GM19455 (cell line): ENCODE results near the gene BMPR1B.

ENCODE experiments used
- ATAC-seq: cut with Tn5 transposase; IDR thresholded peaks from one replicate; pipeline ENCODE4 v1.9.1; 2021; ENCODE audit not compliant: unreplicated experiment

BMPR1B gene

DNA sequence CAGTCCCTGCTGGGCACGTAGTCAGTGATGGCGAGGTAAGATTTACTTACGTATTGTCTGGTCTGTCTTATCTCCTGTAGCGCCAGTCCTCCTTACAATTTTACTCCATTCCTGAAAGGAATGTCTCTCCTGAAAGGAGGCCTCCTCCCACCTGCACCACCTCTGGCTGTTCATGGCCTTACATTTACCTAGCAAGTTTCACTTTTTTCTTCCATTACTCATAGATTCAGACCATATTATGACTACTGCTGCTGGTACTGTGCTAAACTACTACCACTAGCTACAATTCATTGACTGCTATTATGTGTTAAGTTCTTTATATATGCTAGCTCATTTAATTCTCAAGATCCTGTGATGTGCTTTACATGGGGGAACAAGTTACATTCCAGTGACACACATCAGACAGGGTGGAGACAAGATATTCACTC, 189.9 kb downstream of the BMPR1B start:
- ATAC-seq = no peak

DNA sequence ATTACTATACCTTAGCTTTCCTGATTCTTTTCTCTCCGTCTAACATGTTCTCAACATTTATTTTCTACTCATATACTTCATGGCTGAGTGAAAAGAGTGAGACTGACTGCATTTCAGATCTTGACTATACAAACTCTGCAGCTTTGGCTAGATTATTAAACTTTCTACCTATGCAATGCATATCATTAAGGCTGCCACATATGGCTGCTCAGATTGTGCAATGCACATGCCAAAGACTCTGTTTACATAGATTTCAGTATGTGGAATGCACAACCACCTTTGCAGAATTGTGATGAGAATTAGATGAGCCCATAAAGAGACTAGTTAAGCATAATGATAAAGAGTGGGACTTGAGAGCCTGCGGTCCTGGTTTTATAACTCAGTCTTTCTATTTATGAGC, 196.5 kb downstream of the BMPR1B start:
- ATAC-seq = no peak

DNA sequence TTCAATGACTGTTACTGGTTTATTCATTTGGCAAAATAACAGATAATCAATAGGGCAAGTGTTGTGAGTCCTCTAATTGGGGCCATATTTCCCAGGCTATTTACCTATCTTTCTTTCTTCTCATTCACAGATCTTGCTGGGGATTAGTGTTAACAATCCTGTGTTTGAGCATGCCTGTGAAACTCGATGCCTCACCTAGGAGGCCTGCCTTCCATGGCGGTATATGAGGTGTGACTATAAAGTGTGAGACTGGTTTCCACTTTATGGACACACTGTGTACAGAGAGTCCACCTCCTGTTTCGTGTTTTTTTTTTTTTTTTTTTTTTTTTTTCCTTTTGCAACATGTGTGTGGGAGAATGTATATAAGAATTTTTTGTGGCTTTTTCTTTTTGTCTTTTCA, 199.3 kb downstream of the BMPR1B start:
- no peak for ATAC-seq

DNA sequence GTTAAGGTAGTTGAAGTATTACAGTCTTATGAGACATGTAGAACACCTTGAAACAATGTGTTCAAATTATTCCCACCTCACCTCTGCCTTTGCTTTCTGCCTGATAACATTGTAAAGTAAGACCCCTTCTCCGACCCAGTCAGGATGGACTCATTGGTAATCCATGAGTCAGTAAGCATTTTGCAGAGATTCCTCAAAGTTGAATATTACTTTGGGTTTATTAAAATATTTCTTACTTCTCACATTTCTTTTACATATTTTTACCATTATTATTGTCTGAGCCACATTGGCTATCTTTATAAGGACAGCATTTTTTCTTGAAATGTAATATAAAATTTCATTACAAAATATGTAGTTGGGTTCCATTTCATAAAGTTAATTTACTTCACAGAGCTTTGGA, 201.6 kb downstream of the BMPR1B start:
- no peak for ATAC-seq

GRCh38 chr4:94960708-94961107, 203.0 kb downstream of the BMPR1B start:
- no peak for ATAC-seq

GRCh38 chr4:94961420-94961819, 203.7 kb downstream of the BMPR1B start:
- ATAC-seq = no peak

DNA sequence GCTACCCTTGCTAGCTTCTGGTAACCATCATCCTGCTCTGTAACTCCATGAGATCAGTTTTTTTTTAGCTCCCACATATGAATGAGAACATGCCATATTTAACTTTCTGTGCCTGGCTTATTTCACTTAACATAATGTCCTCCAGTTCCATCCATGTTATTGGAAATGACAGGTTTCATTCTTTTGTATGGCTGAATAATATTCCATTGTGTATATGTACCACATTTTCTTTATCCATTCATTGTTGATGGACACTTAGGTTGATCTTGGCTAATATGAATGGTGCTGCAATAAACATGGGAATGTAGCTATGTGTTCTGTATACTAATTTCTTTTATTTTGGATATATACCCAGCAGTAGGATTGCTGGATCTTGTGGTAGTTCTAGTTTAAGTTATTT, 204.7 kb downstream of the BMPR1B start:
- no peak for ATAC-seq

DNA sequence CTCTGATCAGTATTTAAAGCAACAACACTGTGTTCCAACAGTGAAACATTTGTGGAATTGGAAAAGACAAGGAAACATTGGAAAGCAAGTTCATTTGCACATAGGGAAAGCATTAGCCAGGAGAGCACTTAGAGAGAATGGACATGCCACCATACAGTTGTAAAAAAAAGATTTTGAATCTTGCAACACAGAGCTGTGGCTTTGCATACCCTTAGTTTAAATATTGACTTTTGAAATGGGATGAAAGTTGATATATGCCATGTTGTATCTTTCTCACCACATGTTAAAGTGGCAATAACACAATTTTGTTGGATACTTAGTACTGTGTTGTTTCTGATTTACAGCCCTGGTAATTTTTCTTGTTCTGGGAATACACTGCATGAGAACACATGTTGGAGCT, 208.1 kb downstream of the BMPR1B start:
- no peak for ATAC-seq

GRCh38 chr4:94968493-94968892, 210.7 kb downstream of the BMPR1B start:
- no peak for ATAC-seq

- no peak for ATAC-seq
These were observed 212.9 kb downstream of the BMPR1B start for GRCh38 chr4:94970650-94971049.

DNA sequence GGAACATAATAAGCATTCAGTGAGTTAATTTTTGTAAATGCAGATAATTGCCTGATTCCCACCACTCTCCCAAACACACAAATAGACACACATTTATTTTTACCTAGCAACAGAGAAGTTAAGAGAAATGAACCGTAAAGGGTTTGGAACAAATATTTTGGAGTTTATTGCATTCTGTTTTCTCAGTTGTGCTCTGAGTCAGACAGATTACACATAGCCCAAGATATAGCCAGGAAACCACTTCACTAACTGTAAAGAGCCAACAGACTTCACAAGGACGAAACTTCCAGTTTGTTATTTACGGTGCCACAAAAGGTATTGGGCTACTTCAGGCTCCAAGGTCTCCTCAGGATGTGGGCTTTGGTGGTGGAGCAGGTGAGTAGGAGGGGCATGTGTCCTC, 217.0 kb downstream of the BMPR1B start:
- no peak for ATAC-seq

DNA sequence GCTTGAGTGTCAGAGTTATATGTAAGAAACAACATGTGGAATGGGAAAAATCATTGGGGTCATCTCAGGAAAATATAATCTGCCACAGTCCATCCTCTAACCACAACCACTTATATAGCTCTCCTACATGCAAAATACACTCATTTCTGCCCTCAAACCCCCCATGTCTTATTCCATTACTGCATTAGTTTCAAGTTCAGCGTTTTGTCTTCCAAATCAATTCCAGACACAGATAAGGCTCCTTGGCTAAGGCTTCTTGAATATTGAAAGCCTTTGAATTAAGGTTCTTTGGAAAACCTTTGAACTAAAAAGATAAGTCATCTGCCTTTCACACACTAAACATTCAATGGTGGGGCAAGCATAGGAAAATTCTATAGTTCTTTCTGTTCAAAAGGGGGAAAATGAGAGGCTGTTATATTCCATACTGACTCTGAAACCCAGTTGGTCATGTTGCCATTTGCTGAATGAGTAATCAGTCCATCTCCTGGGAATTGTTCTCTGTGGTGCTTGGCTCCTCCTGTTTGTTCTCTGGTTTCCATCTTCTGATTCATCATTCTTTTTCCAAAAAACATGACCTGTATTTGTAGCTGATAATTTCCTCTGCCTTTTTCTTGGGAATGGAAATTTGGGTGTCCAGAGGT, 218.7 kb downstream of the BMPR1B start:
- ATAC-seq = no peak

DNA sequence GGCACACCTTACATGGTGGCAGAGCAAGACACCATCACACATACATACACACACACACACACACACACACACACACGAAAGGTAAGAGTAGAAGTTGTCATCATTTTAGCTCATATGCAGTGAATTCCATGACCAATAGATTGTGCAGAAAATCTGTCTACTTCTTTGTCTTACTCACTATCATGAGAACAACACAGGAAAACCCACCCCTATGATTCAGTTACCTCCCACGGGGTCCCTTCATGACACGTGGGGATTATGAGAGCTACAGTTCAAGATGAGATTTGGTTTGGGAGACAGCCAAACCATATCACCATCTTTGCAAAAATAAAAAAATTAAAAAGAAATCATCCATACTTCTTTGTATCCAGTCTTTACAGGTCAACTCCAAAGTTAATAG, 221.1 kb downstream of the BMPR1B start:
- ATAC-seq = no peak

DNA sequence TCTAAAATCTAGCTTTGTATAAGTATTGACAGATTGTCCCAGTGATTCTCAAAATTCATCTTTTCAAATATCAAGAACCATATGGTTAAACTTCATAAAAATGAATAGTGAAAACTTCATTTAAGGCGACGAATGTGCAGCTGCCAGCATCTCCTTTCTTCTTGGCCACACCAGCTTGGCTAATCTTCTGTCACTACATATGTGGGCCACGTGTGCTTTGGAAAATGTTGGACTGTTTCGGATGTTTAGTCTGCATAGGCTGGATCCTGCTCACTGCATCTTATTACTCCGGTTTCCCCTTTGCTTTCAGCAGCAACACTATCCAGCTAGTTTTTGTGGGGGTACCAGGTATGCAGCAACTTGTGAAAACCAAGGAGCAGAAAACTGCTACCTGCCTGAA, 221.9 kb downstream of the BMPR1B start:
- ATAC-seq = no peak

DNA sequence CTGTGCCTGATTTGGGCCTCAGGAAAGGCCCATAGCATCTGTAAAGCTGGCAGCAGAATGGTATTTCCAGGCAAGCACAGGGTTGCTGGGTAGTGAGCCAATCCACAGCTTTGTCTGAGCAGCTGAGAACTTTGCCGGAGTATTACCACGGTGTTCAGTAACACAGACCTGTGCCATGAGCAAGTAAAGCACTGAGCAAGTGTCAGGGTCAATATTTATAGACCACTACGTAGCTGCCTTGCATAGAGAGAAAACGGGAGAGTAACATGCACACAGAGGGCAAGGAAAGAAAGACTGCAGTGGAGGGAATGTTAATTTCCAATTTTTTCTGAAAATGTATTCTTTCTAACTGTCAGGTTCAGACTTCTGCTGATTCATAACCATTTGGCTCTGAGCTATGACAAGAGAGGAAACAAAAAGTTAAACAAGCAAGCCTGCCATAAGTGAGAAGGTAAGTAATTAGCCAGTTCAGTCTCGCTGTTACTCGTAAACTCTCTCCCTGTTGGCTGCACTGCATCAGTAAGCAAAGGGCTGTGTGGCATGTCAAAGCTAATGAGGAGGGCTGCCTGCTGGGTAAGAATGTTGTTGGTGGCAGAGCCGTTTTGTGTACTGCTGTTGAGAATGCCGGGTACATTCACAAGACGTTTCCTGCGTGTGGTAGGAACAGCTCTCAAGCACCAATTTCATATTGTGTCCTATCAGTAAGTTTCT, 238.1 kb downstream of the BMPR1B start:
- ATAC-seq = no peak

- no peak for ATAC-seq
These were observed 242.4 kb downstream of the BMPR1B start for GRCh38 chr4:95000076-95000648.

- ATAC-seq = no peak
These were observed 247.2 kb downstream of the BMPR1B start for GRCh38 chr4:95004912-95005311.

DNA sequence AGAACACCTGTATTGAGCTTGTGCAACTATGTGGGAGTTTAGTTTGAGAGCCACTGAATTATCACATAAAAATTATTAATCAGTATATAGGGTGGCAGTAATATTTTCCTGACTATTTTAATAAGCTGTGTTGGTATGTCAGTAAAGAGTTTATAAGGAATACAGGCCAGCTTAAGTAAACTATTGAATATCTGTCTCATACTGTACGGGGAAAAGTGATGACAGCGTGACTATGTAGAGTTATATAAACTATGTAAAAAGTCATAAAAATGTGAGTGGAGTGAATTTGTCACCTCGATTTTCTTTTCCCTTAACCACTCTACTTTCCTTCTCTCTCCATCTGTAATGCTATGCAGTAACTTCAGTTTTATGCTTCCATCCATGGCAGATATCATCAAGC, 250.2 kb downstream of the BMPR1B start:
- ATAC-seq = no peak

GRCh38 chr4:95013236-95013635, 255.5 kb downstream of the BMPR1B start:
- ATAC-seq = no peak

DNA sequence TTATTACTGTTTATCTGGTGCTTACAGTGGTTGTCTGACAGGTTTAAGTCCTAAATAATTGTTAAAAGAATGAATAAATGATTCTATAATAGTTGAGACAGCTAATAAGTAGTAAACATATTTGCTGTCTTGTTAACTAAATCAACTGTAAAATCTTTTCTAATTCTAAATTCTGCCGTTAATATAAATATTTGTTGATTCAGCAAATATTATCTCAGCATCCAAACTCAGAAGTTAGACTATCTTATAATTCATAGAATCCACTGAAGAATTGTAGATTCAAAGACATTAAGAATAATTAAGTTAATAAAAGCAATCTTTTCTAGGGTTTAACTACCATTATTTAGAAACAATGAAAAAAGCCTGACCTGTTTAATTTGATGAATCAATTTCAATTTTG, 256.3 kb downstream of the BMPR1B start:
- ATAC-seq = no peak

GRCh38 chr4:95017305-95018064, 259.7 kb downstream of the BMPR1B start:
- no peak for ATAC-seq

DNA sequence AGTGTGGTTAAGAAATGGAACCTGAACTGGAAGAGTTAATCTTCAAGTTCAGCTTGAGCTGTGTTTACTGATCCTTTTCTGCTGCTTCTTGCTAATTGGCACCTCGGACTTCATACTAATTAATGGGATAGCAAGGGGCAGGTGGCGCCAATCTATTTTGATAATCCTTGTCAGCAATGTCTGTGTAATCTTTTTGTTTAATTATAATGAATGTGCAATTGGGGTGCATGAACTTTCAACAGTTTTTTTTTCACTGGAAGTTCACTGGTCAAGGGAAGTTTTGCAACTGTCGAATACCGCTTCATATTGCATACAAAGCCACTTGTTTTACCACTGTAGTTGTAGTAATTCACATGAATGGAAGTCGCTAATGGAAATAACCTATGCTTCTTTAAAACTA, 261.0 kb downstream of the BMPR1B start:
- ATAC-seq = no peak
